NCI-H82 treated with DMSO at 0.1 percent for 48 hours (cell line): Measurements from ENCODE around the gene ITGA11.
"Not testable (repeated sequence)": the region's sequence is repeated elsewhere in the genome, so short reads cannot be mapped to it uniquely, and the experiment has no call there.

ENCODE experiments used
- DNase-seq: peaks from one replicate; lab custom pipeline; 2025; ENCODE audit not compliant: unreplicated experiment; lab: John Stamatoyannopoulos, UW

The ITGA11 gene

DNA sequence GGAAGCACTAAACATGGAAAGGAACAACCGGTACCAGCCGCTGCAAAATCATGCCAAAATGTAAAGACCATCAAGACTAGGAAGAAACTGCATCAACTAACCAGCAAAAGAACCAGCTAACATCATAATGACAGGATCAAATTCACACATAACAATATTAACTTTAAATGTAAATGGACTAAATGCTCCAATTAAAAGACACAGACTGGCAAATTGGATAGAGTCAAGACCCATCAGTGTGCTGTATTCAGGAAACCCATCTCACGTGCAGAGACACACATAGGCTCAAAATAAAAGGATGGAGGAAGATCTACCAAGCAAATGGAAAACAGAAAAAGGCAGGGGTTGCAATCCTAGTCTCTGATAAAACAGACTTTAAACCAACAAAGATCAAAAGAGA is 34.0 kb downstream of the ITGA11 start:
- DNase-seq = not testable (repeated sequence)

- DNase-seq = no peak
Observed at GRCh38 chr15:68396068-68396467, 35.9 kb downstream of the ITGA11 start.

DNA sequence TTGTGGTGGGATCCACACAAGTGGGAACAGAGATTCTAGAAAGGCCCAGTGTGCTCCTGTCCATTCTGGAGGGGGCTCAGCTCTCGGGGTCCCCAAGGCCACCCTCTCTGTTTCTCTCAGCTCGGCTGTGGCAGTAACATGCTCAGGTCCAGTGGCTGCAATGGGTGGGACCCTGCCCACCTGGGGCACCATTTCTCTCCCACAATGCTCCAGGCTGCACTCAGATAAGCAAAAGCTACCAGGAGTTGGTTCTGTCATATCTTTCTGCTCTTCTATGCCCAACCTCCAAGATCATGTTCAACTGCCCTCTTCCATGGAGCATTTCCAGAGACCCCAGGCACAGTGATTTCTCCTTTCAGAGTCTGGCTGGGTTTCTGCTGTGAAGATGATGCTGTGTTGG is 40.8 kb downstream of the ITGA11 start:
- no peak for DNase-seq

DNA sequence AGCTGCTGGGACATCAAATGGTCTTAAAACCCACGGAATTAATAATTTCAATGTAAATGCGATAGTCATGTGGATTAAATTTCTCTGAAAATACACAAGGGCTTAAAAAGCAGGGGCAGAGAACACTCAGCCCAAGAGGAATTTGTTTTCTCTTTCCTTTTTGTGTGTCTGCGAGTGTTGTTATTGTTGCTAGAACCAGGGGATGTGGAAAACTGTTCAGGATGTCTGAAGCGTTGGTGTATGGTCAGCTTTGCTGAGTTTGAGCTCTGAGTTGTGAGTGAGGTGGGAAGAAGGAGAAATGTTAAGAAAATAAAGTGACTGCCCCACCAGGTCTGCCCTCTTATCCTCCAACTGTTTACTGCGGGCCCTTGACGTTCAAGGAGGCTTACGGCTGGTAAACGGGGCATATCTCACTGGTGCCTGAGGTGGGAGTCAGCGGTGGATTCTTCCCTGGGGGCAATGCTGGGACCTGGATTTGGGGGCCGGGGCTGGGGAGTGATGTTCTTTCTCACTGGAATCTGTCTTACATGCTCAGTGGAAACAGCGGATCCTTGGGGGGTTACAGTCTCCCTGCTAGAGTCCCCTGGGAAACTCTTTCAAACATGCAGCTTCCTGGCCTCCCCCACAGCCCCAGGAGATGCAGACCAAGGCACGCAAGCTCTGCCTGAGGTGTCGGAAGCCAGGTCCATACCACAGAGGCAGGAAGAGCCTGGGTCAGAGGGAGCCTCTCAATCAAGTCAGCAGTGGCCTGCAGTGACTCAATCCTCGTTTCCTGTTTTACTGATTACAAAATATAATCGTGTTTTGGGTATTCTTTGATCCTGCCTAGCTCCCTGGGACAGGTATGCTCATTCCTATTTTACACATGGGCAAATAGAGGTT is 41.8 kb downstream of the ITGA11 start:
- no peak for DNase-seq

DNA sequence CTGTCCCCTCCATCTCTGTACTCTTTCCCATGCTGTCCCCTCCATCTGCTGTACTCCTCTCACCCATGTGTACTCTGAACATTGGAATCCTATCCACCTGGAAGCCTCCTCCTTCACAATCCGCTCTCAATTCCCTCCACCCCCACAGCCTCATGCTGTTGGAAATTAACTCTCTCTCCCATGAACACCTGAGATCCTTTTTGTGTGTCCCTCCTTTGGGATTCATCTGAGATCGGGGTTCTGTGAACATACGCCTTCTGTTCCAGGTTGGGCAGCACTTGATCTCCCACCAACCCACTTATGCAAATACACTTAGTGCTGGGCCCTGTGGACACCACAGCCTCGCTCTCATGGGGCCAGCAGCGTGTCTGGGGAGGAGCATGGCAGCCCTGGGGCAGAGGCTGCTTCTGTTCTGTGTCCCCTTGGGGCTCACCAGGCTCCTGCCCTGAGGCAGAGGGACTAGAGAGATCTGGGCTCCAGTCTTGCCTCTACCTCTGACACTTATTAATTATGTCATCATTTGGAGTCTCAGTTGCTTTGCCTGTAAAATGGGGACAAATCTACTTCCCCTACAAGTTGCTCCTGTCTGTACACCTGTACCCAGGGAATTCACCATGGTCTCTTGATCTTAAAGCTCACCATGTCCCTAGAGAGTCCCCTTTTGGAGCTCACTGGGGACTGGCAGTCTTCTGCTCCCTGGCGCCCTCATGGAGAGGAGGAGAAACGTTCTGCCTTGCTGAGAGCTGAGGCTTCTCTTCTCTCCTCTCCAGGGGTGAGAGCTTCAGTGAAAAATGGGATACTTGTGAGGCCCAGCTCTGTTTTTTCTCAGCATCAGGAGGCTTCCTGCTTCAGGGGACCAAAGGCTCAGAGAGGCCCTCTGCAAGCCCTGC is 42.7 kb downstream of the ITGA11 start:
- no peak for DNase-seq

DNA sequence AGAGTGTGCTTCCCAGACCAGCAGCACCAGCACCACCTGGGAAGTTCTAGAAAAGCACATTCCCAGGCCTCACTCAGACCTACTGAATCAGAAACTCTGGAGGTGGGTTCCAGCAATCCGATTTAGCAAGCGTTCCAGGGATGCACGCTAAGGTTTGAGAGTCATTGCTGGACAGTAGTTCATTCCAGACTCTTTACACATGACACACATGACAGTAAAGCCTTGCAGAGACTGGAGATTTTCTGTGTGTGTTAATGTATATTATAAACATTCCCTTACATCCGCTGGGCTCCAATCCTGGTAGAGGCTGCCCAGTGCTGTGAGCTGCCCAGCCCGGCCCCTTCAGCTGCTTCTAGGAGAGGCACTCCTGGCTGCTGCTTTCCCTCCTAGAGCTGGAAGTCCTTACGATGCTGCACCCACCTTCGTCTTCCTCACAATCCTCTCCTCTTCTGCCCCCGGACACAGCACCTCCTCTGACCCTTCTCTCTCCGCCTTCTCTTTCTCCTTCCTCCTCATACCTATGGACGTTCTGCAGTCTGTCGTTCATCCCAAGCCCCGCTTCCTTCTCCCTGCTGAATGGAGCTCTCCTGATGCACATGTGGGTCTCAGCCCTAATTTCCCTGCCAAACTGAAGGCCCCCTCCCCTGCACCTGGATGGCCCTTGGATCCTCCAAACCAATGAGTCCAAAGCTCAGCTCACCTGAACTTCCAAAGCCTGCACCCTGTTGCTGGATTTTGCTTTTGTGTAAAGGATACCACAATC is 44.4 kb downstream of the ITGA11 start:
- DNase-seq = no peak

GRCh38 chr15:68386587-68387288 is 45.2 kb downstream of the ITGA11 start:
- no peak for DNase-seq

DNA sequence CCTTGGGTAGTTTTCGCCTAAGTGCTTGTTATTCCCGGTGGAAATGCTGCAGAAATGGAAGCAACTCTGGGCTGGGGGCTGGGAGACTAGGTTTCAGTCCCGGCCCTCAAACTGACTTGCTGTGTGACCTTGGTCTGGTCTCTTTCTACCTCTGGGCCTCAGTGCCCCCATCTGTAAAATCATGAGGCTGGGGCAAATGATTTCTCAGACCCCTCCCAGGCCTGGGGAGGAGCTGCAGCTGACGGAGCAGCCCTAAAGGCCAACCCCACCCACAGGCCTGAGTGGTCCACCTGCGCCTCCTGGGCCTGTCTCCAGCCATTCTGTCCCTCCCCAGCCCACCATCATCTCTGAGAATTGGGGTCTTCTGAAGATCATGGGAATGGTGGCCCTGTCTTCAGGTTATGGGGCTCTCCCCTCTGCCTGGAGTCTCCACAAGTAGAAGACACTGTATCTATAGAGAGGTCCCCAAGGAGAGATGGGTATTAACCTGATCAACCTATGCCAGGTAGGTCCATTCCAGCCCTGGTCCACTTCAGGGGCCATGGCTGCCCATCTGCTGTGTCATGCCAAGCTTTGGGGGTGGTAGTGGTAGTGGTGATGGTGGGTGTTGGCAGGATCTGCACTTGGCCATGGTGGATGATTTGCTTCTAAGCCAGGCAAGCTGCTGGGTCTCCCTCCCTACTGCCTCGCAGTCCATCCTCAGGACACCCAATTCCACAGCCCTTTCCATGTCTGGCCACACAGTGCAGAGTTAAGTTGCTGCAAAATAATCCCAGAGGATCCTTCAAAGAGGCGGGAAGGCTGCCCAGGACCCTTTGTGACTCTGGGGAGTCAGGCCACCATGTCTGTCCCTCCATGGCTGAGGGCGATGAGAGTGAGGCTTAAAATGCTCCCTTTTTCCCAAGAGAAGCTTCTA is 46.0 kb downstream of the ITGA11 start:
- DNase-seq = no peak

DNA sequence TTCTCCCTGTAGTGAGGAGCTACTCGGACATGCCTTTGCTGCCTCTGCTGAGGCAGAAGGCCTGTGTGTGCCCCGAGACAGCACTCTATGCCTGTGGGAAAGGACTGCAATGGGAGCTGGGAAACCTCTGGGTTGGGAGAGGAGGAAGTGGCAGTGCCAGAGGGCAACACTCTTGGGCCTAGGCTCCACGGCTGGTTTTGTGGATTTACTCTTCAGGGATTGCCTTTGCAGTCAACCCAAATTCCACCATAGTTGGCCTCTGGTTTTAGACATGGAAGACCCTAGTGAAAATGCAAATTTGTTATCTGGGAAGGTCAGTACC is 46.8 kb downstream of the ITGA11 start:
- no peak for DNase-seq

DNA sequence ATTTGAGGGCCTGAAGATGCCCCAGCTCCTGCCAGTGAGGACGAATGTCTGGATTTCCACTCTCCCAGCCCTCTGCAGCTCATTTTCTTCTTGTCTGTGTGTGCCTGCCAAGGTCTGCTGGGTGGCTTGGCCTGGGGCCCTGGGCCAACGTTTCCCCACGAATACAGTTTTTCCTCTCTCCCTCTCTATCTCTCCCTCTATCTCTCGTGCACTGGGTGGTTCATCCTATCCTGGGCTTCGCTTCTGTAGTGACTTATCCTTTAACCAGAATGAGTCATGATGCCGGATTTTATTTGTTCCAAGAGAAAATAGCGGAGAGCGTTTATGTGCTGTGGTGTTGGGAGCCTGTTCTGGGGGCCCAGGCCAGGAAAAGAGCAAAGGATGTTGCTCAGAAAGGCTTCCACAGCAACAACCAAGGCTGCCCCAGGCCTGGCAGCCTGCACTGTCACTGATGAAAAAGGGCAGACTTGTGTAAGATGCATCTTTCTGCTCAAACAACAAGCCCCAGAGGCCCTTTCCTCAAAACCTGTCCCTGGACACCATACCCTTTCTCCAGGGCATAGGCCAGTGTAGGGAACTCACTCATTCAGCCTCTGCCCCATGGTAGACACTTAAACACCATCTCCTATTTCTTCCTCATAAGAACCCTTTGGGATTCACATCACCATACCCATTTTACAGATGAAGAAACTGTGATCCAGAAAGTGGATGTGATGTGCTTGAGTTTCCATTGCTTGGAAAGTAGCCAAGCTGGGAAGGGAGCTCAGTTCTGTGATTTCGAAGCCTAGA is 47.3 kb downstream of the ITGA11 start:
- no peak for DNase-seq

GRCh38 chr15:68383161-68384074 is 48.5 kb downstream of the ITGA11 start:
- no peak for DNase-seq

DNA sequence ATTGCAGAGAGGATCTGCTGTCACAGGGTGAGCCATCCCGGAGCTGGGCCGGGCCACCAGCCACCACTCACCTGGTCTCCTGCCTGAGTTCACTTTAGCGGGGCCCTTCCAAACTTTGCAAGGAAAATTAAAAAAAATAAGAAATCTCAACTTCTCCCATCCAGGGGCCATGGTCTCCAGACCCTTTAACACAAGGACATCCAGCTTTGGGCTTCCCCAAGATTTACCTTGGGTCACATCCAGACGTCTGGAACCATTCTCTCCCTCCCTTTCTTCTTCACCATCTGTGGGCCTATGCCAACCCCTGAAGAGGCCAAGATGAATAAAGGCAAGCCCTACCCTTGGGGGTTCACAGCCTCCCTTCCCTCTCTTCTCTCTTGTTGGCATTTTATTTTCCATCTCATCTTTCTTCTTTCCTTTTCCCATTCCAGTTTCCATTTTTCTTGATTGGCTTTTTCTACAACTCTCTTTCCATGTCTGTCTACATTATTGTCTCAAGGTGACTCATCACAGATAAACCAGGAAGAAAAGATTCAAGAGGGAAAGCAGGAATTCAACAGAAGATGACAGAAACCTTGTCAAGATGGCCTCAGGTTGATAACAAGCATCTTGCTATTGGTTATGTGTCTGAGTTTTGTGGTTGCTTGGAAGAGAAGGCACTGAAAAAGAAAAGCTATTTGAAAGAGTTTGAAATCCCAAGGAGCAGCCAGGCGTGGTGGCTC is 49.5 kb downstream of the ITGA11 start:
- no peak for DNase-seq

DNA sequence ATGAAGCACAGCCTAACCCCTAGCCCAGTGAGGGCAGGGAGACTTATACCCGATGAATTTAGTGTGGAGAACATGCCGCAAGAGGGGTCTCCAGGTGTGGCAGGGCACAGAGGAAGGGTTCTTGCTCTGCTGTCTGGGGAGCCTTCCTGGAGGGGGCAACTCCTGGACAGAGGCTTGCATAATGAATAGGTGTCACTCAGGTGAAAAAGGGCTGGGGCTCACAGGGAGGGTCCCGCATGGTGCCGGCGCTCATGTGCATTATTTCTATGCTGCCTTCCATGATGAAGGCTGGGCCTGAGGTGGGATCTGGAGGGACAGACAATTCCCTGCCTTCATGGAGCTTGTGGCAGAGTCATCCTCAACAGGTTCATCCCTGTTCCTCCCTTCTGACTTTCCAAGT is 51.5 kb downstream of the ITGA11 start:
- no peak for DNase-seq

- no peak for DNase-seq
Observed at GRCh38 chr15:68379759-68380290, 52.1 kb downstream of the ITGA11 start.

GRCh38 chr15:68379058-68379758 is 52.8 kb downstream of the ITGA11 start:
- DNase-seq = no peak

GRCh38 chr15:68378595-68378994 is 53.4 kb downstream of the ITGA11 start:
- DNase-seq = no peak
